CD14-positive monocyte (primary cell): Measurements from ENCODE around the gene CADM1. TPM values are rescaled to one million over a fixed set of nuclear protein-coding genes. Genes with fewer than 3 reads are reported as not detected.

ENCODE experiments used
- DNase-seq, 3 donors: peaks; one replicate each; pipeline ENCODE4 v3.0.0-alpha.2; 2011 to 2022
- H2AFZ ChIP-seq: 2 replicates; pipeline ENCODE4 v1.6.0; 2012; ENCODE audit warnings: mild to moderate bottlenecking, low read depth, low read length, inconsistent platforms; ENCODE audit not compliant: insufficient read depth, poor library complexity, severe bottlenecking
- H3K27ac ChIP-seq, 2 donors: 1 replicate in 1 of 2; 2 replicates in 1 of 2; pipeline ENCODE4 v1.5.1; 2012 to 2013; ENCODE audit warnings: low read length in 2 of 2, control low read depth in 1 of 2, inconsistent platforms in 1 of 2, low read depth in 1 of 2, mild to moderate bottlenecking in 1 of 2
- H3K27me3 ChIP-seq, 2 donors: one replicate each; pipeline versions ENCODE4 v1.6.0 to v1.6.1; 2011 to 2013; ENCODE audit warnings: low read length in 2 of 2; ENCODE audit not compliant: control insufficient read depth in 2 of 2, insufficient read depth in 2 of 2
- H3K36me3 ChIP-seq, 2 donors: replicated peaks in 1 of 2; 1 replicate in 1 of 2; 2 replicates in 1 of 2; pipeline versions ENCODE4 v1.5.1 to v1.6.1; 2012 to 2013; ENCODE audit warnings: low read length in 2 of 2, control low read depth in 1 of 2, inconsistent platforms in 1 of 2, mild to moderate bottlenecking in 1 of 2; ENCODE audit not compliant: insufficient read depth in 2 of 2, control insufficient read depth in 1 of 2
- H3K4me1 ChIP-seq, 2 donors: 1 replicate in 1 of 2; 2 replicates in 1 of 2; pipeline versions ENCODE4 v1.5.1 to v1.6.1; 2012 to 2013; ENCODE audit warnings: low read length in 2 of 2, control low read depth in 1 of 2, inconsistent platforms in 1 of 2, mild to moderate bottlenecking in 1 of 2, moderate library complexity in 1 of 2; ENCODE audit not compliant: insufficient read depth in 2 of 2, control insufficient read depth in 1 of 2
- H3K4me2 ChIP-seq: replicated peaks from 2 replicates; pipeline ENCODE3; 2012; ENCODE audit warnings: low read length, moderate library complexity, mild to moderate bottlenecking; ENCODE audit not compliant: poor library complexity, severe bottlenecking; ENCODE audit errors: extremely low read depth
- H3K4me3 ChIP-seq, 3 experiments: fragments of 200-600 bp in 1 of 3; sonication (generic) in 1 of 3; replicated peaks in 1 of 3; 1 replicate in 2 of 3; 2 replicates in 1 of 3; pipeline ENCODE4 v1.5.1; 2011 to 2013; ENCODE audit warnings: low read length in 3 of 3, mild to moderate bottlenecking in 3 of 3, control low read depth in 2 of 3, low read depth in 2 of 3, inconsistent platforms in 1 of 3, moderate library complexity in 1 of 3
- H3K79me2 ChIP-seq: 2 replicates; pipeline ENCODE4 v1.6.0; 2012; ENCODE audit warnings: mild to moderate bottlenecking, control low read depth, inconsistent platforms, low read length, moderate library complexity; ENCODE audit not compliant: insufficient read depth
- H3K9ac ChIP-seq: 2 replicates; pipeline ENCODE4 v1.6.0; 2017; ENCODE audit warnings: low read length, mild to moderate bottlenecking; ENCODE audit not compliant: insufficient read depth, poor library complexity, severe bottlenecking
- H3K9me3 ChIP-seq, 2 donors: replicated peaks in 1 of 2; 1 replicate in 1 of 2; 2 replicates in 1 of 2; pipeline versions ENCODE4 v1.5.1 to v1.6.1; 2012 to 2013; ENCODE audit warnings: low read length in 2 of 2, control low read depth in 1 of 2; ENCODE audit not compliant: control insufficient read depth in 1 of 2, insufficient read depth in 1 of 2
- H4K20me1 ChIP-seq: 2 replicates; pipeline ENCODE4 v1.6.0; 2012; ENCODE audit warnings: mild to moderate bottlenecking, low read length, control low read depth, moderate library complexity; ENCODE audit not compliant: insufficient read depth
- H3K27ac Mint-ChIP-seq, 7 donors: one replicate each; pipeline ENCODE4 v1.8.0; 2020; ENCODE audit warnings: mild to moderate bottlenecking in 7 of 7, mixed read lengths in 7 of 7, moderate library complexity in 6 of 7, inconsistent platforms in 2 of 7
- H3K27me3 Mint-ChIP-seq, 3 donors: one replicate each; pipeline ENCODE4 v1.8.0; 2021 to 2022; ENCODE audit warnings: low read depth in 3 of 3, mild to moderate bottlenecking in 3 of 3, mixed read lengths in 3 of 3, moderate library complexity in 3 of 3, inconsistent platforms in 1 of 3
- H3K36me3 Mint-ChIP-seq, 2 donors: one replicate each; pipeline ENCODE4 v1.8.0; 2020; ENCODE audit warnings: mixed read lengths in 2 of 2, inconsistent platforms in 1 of 2, mild to moderate bottlenecking in 1 of 2
- H3K4me1 Mint-ChIP-seq: one replicate; pipeline ENCODE4 v1.8.0; 2020; ENCODE audit warnings: mild to moderate bottlenecking, mixed read lengths
- H3K4me3 Mint-ChIP-seq, 2 donors: one replicate each; pipeline ENCODE4 v1.8.0; 2020; ENCODE audit warnings: mild to moderate bottlenecking in 2 of 2, mixed read lengths in 2 of 2, moderate library complexity in 1 of 2
- H3K9me3 Mint-ChIP-seq, 7 donors: one replicate each; pipeline ENCODE4 v1.8.0; 2020 to 2022; ENCODE audit warnings: mixed read lengths in 7 of 7, mild to moderate bottlenecking in 6 of 7, moderate library complexity in 6 of 7, inconsistent platforms in 2 of 7
- WGBS: methylation state at CpG from one replicate; pipeline ENCODE4 v1.1.5; 2013; ENCODE audit warnings: missing lambda C conversion rate; ENCODE audit not compliant: insufficient coverage; 5-methylcytosine and 5-hydroxymethylcytosine counted together
- intact Hi-C, 2 donors: fragments of 100-400 bp; cut with micrococcal nuclease; formaldehyde crosslinking; loops; one replicate each; pipeline versions ENCODE4 v1.15.0 to v1.15.1; 2023
- polyA plus RNA-seq, 3 donors: library from polyadenylated mRNA; depleted of rRNA in 1 of 3; unstranded in 2 of 3; stranded (reverse) in 1 of 3; fragments of 300-500 nt in 2 of 3; fragments of >200 nt in 1 of 3; fragmentation: Illumina TruSeq in 2 of 3; gene quantifications; 1 replicate in 2 of 3; 2 replicates in 1 of 3; pipeline ENCODE4 v1.2.3, GENCODE V29; 2012 to 2021
- TF ChIP-seq, protein P1 (sequence below): fragments of 200-600 bp; IDR thresholded peaks from one replicate; pipeline ENCODE4 v1.8.0; 2022; ENCODE audit warnings: antibody characterized with exemption, mild to moderate bottlenecking

The CADM1 gene
- polyA plus RNA-seq, 3 donors, result not detected

DNA sequence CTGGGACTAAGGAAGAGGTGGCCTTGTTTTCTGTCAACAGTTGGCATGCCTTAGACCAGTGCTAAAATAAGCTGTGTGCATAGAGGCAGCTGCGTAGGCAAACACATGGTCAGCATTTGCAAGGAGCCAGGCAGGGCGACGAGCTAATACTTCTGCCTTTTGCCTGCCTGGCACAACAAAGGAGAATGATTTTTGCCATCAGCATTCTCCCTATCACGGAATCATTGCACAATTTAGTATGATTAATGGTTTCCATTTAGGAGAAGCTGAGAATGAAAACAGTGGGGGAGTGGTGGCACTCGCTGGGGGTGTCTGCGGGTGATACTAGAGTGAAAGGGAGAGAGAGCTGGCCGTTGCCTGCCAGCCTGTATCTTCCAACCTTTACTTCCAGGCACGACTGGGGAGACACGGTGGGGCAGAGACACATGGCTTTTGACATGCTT lies 336.0 kb downstream of the CADM1 start:
- Mint-ChIP-seq H3K27ac (no peak overlapping the region), H3K27me3 (peaks cover 2 to 5% (median 4%) of the 10 kb centered on the region in 3 donors), H3K4me3 (no peak overlapping the region), H3K4me1 (no peaks in the 10 kb centered on the region), H3K9me3 (peaks cover 0 to 2% (median 0%) of the 10 kb centered on the region in 7 donors), H3K36me3 (no peaks in the 10 kb centered on the region)
- Histone ChIP-seq H3K27ac (no peak overlapping the region), H4K20me1 (no peaks in the 10 kb centered on the region), H3K4me1 (no peaks in the 10 kb centered on the region), H3K9ac (no peak overlapping the region), H3K9me3 (no peaks in the 10 kb centered on the region), H3K79me2 (no peaks in the 10 kb centered on the region), H3K4me3 (no peak overlapping the region), H3K4me2 (no peak overlapping the region), H3K27me3 (no peaks in the 10 kb centered on the region), H3K36me3 (no peaks in the 10 kb centered on the region), H2AFZ (no peak overlapping the region)
- TF ChIP-seq, protein P1, sequence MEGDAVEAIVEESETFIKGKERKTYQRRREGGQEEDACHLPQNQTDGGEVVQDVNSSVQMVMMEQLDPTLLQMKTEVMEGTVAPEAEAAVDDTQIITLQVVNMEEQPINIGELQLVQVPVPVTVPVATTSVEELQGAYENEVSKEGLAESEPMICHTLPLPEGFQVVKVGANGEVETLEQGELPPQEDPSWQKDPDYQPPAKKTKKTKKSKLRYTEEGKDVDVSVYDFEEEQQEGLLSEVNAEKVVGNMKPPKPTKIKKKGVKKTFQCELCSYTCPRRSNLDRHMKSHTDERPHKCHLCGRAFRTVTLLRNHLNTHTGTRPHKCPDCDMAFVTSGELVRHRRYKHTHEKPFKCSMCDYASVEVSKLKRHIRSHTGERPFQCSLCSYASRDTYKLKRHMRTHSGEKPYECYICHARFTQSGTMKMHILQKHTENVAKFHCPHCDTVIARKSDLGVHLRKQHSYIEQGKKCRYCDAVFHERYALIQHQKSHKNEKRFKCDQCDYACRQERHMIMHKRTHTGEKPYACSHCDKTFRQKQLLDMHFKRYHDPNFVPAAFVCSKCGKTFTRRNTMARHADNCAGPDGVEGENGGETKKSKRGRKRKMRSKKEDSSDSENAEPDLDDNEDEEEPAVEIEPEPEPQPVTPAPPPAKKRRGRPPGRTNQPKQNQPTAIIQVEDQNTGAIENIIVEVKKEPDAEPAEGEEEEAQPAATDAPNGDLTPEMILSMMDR, result no peak
- WGBS, result 70% methylated on average over 8 of the region's 9 CpGs
- DNase-seq, result no peak
- intact Hi-C loops, result no loop called here

DNA sequence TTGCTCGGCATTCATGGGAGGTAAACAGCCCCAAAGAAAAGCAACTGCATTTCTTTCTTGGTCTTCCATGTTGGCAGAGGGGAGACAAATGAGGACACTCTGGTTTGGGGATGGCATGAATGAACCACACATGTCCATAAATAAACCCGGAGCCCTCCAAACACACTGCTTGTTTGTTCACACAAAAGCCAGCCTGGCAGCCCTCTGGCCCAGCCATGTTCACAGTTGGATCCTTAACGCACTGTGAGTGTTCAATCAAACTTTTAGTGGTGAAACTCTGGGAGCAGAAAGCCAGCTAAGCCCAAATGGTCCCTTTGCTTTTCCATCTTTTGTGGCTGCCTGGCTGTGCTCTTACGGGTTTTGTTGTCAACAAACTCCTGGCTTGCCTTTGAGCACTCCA lies 336.8 kb downstream of the CADM1 start:
- no peak overlapping the region for H3K27ac ChIP-seq
- TF ChIP-seq, protein P1, result no peak
- Mint-ChIP-seq H3K27ac (no peak overlapping the region), H3K4me3 (no peak overlapping the region), H3K36me3 (no peaks in the 10 kb centered on the region), H3K9me3 (no peaks in the 10 kb centered on the region), H3K27me3 (peaks cover 2 to 5% (median 2%) of the 10 kb centered on the region in 3 donors), H3K4me1 (no peaks in the 10 kb centered on the region)
- intact Hi-C loops, result no loop called here
- H3K36me3 ChIP-seq, result no peaks in the 10 kb centered on the region
- H3K4me1 ChIP-seq, result no peaks in the 10 kb centered on the region
- H3K9ac ChIP-seq, result no peak overlapping the region
- no peaks in the 10 kb centered on the region for H3K27me3 ChIP-seq
- H3K9me3 ChIP-seq, result no peaks in the 10 kb centered on the region
- no peaks in the 10 kb centered on the region for H3K79me2 ChIP-seq
- 100% methylated on average over 2 of the region's 4 CpGs for WGBS
- no peak for DNase-seq
- no peaks in the 10 kb centered on the region for H4K20me1 ChIP-seq
- H3K4me2 ChIP-seq, result no peak overlapping the region
- no peak overlapping the region for H2AFZ ChIP-seq
- H3K4me3 ChIP-seq, result no peak overlapping the region
